Transverse colon (tissue), 4 donors: ENCODE measurements around the gene ABCG1.

Experiments used
- EP300 ChIP-seq: sonication (generic); formaldehyde crosslinking; IDR thresholded peaks from one replicate; pipeline ENCODE4 v1.6.1; 2017; ENCODE audit warnings: antibody characterized with exemption, low read depth
- POLR2A ChIP-seq: fragments of 450-650 bp; IDR thresholded peaks from one replicate; pipeline ENCODE4 v1.6.1; 2016; ENCODE audit warnings: antibody characterized with exemption, mild to moderate bottlenecking, moderate library complexity
- POLR2AphosphoS5 ChIP-seq, 3 donors: sonication (generic); formaldehyde crosslinking; IDR thresholded peaks; one replicate each; pipeline ENCODE4 v1.6.1; 2016; ENCODE audit warnings: antibody characterized with exemption in 3 of 3
- TF ChIP-seq, protein P1 (sequence below), 5 experiments: fragments of 200-600 bp in 3 of 5; fragments of 450-650 bp in 2 of 5; sonication (generic) in 3 of 5; IDR thresholded peaks; 1 replicate in 2 of 5; 2 replicates in 3 of 5; pipeline ENCODE4 v1.5.1; 2016 to 2017; ENCODE audit warnings: antibody characterized with exemption in 5 of 5, inconsistent platforms in 3 of 5, mild to moderate bottlenecking in 2 of 5, moderate library complexity in 1 of 5

DNA sequence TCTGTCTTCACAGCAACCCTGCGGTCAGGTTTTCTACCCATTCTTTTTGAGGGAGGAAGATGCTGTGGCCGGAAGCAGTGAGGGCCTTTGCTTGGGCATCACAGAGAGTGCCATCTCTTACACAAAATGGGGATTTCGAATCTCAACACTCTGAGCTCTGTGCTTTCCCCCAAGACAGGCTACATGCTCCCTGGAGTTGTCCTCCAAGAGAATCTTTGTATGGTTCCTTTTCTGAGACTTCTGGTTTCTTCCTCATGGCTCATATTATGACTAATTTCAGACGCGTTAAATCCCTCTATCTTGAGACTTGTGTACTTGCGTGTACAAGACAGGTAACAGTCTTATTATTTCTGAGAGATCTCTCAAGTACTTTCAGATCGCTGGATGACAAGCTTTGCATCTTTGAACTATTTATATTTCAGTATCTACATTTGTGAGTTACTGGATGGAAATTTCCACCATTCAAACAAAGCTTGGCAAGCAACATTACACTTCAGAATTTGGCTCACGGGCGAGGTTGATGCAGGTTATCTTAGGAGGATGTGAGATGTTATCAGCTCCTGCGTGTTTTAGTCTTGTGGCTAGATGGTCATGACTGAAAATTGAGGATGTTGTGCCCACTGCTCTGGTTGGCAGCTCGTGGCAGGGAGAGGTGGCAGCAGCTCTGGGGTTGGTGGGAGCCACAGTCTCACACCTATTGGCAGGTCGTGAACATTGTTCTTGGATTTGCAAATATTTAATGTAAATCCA, 19.4 kb downstream of the ABCG1 start:
- no peak for TF ChIP-seq POLR2A
- TF ChIP-seq, protein P1, sequence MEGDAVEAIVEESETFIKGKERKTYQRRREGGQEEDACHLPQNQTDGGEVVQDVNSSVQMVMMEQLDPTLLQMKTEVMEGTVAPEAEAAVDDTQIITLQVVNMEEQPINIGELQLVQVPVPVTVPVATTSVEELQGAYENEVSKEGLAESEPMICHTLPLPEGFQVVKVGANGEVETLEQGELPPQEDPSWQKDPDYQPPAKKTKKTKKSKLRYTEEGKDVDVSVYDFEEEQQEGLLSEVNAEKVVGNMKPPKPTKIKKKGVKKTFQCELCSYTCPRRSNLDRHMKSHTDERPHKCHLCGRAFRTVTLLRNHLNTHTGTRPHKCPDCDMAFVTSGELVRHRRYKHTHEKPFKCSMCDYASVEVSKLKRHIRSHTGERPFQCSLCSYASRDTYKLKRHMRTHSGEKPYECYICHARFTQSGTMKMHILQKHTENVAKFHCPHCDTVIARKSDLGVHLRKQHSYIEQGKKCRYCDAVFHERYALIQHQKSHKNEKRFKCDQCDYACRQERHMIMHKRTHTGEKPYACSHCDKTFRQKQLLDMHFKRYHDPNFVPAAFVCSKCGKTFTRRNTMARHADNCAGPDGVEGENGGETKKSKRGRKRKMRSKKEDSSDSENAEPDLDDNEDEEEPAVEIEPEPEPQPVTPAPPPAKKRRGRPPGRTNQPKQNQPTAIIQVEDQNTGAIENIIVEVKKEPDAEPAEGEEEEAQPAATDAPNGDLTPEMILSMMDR (IDR thresholded peaks at IDR 0.05), result no peak
- no peak for TF ChIP-seq POLR2AphosphoS5 (IDR thresholded peaks at IDR 0.05)
- no peak for TF ChIP-seq EP300
